OCI-LY7 (cell line): ENCODE data around the gene NBEAL2. TPM values are rescaled to one million over a fixed set of nuclear protein-coding genes. Genes with fewer than 3 reads are reported as not detected.
A peak's percentile ranks its signal among the peaks of the same experiment; 100 is the strongest.

Experiments used
- BruUV-seq: library from RNA; stranded (reverse); fragments of 400-500 nt; replicated peaks from 2 replicates; lab custom pipeline; 2021; lab: Mats Ljungman, UMichigan
- CTCF ChIA-PET: fragments of 300-600 bp; sonication (Branson Sonifier 250); formaldehyde crosslinking; loops from one replicate; lab custom pipeline; 2022; ENCODE audit warnings: antibody characterized with exemption; ENCODE audit not compliant: unreplicated experiment; lab: Charles Lee
- POLR2A ChIA-PET: fragments of 300-600 bp; sonication (Branson Sonifier 250); formaldehyde crosslinking; loops from one replicate; lab custom pipeline; 2022; ENCODE audit warnings: antibody characterized with exemption; lab: Charles Lee
- DNase-seq: peaks from one replicate; pipeline ENCODE4 v3.0.0-alpha.2; 2015; ENCODE audit warnings: low spot score
- H2AFZ ChIP-seq: fragments of 200-600 bp; sonication (generic), shearing (Covaris generic); 2 replicates; pipeline ENCODE4 v1.6.1; 2014; ENCODE audit warnings: mild to moderate bottlenecking, antibody characterized with exemption, low read length, moderate library complexity
- H3K27ac ChIP-seq: fragments of 200-600 bp; sonication (generic); 2 replicates; pipeline ENCODE4 v1.5.1; 2014; ENCODE audit warnings: mixed run types, low read depth, mild to moderate bottlenecking, moderate library complexity, low read length, inconsistent platforms; ENCODE audit not compliant: poor library complexity, severe bottlenecking
- H3K36me3 ChIP-seq: fragments of 200-600 bp; sonication (generic); 2 replicates; pipeline ENCODE4 v1.6.1; 2014; ENCODE audit warnings: mild to moderate bottlenecking, antibody characterized with exemption, low read length, moderate library complexity, mixed read lengths; ENCODE audit not compliant: insufficient read depth
- H3K4me1 ChIP-seq: fragments of 200-600 bp; sonication (generic); 2 replicates; pipeline ENCODE4 v1.5.1; 2014; ENCODE audit warnings: mild to moderate bottlenecking, low read length; ENCODE audit not compliant: insufficient read depth, poor library complexity, severe bottlenecking
- H3K4me2 ChIP-seq: fragments of 200-600 bp; sonication (generic); 2 replicates; pipeline ENCODE4 v1.6.1; 2014; ENCODE audit warnings: mild to moderate bottlenecking, low read length
- H3K4me3 ChIP-seq: fragments of 200-600 bp; sonication (generic); 2 replicates; pipeline ENCODE4 v1.5.1; 2014; ENCODE audit warnings: mild to moderate bottlenecking, low read depth, low read length; ENCODE audit not compliant: poor library complexity, severe bottlenecking
- H3K79me2 ChIP-seq: fragments of 200-600 bp; sonication (generic); 2 replicates; pipeline ENCODE4 v1.6.1; 2016; ENCODE audit warnings: low read depth, mild to moderate bottlenecking, low read length, moderate library complexity, mixed read lengths; ENCODE audit not compliant: insufficient read depth
- H3K9me2 ChIP-seq: fragments of 200-600 bp; sonication (generic); 2 replicates; pipeline ENCODE4 v1.6.1; 2016; ENCODE audit warnings: mild to moderate bottlenecking, low read length, mixed read lengths; ENCODE audit not compliant: insufficient read depth
- H3K9me3 ChIP-seq: fragments of 200-600 bp; sonication (generic); 2 replicates; pipeline ENCODE4 v1.6.1; 2014; ENCODE audit warnings: mild to moderate bottlenecking, mixed run types, low read length, mixed read lengths
- H4K20me1 ChIP-seq: fragments of 200-600 bp; sonication (generic); 2 replicates; pipeline ENCODE4 v1.6.1; 2014; ENCODE audit warnings: mild to moderate bottlenecking, antibody characterized with exemption, low read length, moderate library complexity, mixed read lengths; ENCODE audit not compliant: insufficient read depth
- EZH2phosphoT487 ChIP-seq: fragments of 200-600 bp; sonication (generic); IDR thresholded peaks from 2 replicates; pipeline ENCODE4 v1.6.1; 2018; ENCODE audit warnings: low read depth, borderline replicate concordance, mild to moderate bottlenecking, mixed run types, antibody characterized with exemption, low read length, moderate library complexity, mixed read lengths
- intact Hi-C: fragments of 100-400 bp; cut with micrococcal nuclease; formaldehyde crosslinking; loops from one replicate; pipeline ENCODE4 v1.10.0; 2022; ENCODE audit not compliant: unreplicated experiment
- total RNA-seq, 2 experiments: library from RNA; depleted of rRNA in 1 of 2; stranded (reverse); fragments of >200 nt in 1 of 2; shearing (Covaris generic) in 1 of 2; gene quantifications; 2 replicates each; pipeline ENCODE4 v1.2.3, GENCODE V29; 2014 to 2022
- TF ChIP-seq, protein P1 (sequence below): fragments of 200-600 bp; sonication (generic); conservative IDR thresholded peaks from 2 replicates; pipeline ENCODE4 v1.5.1; 2014; ENCODE audit warnings: mild to moderate bottlenecking, antibody characterized with exemption, low read length, moderate library complexity, mixed read lengths

The NBEAL2 gene
- total RNA-seq, 2 experiments from 2014 or later: 74.9 to 149 TPM

DNA sequence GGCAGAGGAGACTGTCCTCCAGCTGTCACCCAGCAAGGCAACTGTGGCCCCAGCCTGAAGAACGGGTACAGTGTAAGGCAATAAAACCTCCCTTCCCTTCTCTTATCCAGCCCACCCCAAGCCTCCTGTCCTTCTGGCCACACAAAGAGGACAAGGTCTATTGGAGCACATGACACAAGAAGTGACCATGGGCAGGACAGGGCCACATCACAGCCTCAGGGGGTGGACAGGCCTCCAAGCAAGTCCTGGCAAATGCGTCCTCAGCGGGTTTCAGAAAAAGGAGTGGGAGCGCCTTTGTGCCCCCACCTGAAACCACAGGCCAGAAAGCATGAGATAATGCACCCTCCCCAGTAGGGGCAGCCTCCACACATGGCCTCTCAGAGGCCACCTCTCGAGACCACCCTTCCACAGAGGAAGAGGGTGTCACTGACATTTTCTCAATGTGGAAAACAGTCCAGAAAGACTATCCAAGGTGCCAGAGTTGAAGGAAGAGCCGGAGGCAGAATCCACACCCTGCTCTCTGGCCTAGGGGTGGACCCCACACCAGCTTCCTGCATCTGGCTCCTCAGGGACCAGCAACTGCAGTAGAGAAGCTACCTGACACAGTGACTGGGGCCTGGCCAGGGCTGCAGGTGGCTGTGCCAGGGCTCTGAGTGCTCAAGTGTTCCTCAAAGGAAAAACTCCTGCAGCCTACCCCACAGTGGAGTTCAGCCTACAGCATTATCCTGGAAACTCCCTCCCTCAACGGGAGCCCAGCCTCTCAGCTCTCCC is 46.8 kb upstream of the NBEAL2 start:
- H2AFZ ChIP-seq: no peak overlapping the region
- H3K27ac ChIP-seq: peak overlapping the region; percentile 100
- no TSS peak for BruUV-seq
- DNase-seq: peak; percentile 68
- intact Hi-C loops: no loop called here
- no peaks in the 10 kb centered on the region for H3K9me3 ChIP-seq
- H3K4me2 ChIP-seq: peak overlapping the region; percentile 82
- ChIA-PET CTCF (interaction anchor here (1.2 to 2.4 kb wide), 2 partner anchors 10 to 21 kb away, joined by 3 to 9 read pairs; no protein-coding TSS in a partner anchor), POLR2A (interaction anchor here (0.8 to 3.6 kb wide), 7 partner anchors 9 to 35 kb away, joined by 3 to 13 read pairs (median 3); no protein-coding TSS in a partner anchor)
- H3K4me1 ChIP-seq: peaks cover 83% of the 10 kb centered on the region
- H4K20me1 ChIP-seq: peaks cover 4% of the 10 kb centered on the region; the same call in 1 of the 2 replicates
- no peaks in the 10 kb centered on the region for H3K9me2 ChIP-seq
- TF ChIP-seq, protein P1, sequence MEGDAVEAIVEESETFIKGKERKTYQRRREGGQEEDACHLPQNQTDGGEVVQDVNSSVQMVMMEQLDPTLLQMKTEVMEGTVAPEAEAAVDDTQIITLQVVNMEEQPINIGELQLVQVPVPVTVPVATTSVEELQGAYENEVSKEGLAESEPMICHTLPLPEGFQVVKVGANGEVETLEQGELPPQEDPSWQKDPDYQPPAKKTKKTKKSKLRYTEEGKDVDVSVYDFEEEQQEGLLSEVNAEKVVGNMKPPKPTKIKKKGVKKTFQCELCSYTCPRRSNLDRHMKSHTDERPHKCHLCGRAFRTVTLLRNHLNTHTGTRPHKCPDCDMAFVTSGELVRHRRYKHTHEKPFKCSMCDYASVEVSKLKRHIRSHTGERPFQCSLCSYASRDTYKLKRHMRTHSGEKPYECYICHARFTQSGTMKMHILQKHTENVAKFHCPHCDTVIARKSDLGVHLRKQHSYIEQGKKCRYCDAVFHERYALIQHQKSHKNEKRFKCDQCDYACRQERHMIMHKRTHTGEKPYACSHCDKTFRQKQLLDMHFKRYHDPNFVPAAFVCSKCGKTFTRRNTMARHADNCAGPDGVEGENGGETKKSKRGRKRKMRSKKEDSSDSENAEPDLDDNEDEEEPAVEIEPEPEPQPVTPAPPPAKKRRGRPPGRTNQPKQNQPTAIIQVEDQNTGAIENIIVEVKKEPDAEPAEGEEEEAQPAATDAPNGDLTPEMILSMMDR: peak; percentile 56
- TF ChIP-seq EZH2phosphoT487: no peak
- peak overlapping the region; percentile 20 for H3K4me3 ChIP-seq
- peaks cover 84% of the 10 kb centered on the region for H3K36me3 ChIP-seq
- peaks cover 86% of the 10 kb centered on the region for H3K79me2 ChIP-seq

GRCh38 chr3:46933261-46933660 is 46.2 kb upstream of the NBEAL2 start:
- TF ChIP-seq EZH2phosphoT487: no peak
- TF ChIP-seq, protein P1: no peak
- Histone ChIP-seq H3K4me2 (peak overlapping the region; percentile 82), H3K9me2 (no peaks in the 10 kb centered on the region), H3K9me3 (no peaks in the 10 kb centered on the region), H4K20me1 (peaks cover 4% of the 10 kb centered on the region; the same call in 1 of the 2 replicates), H2AFZ (no peak overlapping the region), H3K27ac (peak overlapping the region; percentile 100), H3K4me3 (peak overlapping the region; percentile 20), H3K36me3 (peaks cover 91% of the 10 kb centered on the region), H3K4me1 (peaks cover 79% of the 10 kb centered on the region), H3K79me2 (peaks cover 92% of the 10 kb centered on the region)
- intact Hi-C loops: no loop called here
- ChIA-PET CTCF (interaction anchor here (0.6 to 2.4 kb wide), 3 partner anchors 7 to 20 kb away, joined by 3 to 9 read pairs (median 3); no protein-coding TSS in a partner anchor), POLR2A (interaction anchor here (0.8 to 3.6 kb wide), 8 partner anchors 9 to 49 kb away, joined by 3 to 13 read pairs (median 3); no protein-coding TSS in a partner anchor)
- BruUV-seq: no TSS peak
- DNase-seq: no peak
